HL-60/S4 treated with phorbol 12-myristate 13-acetate at 8.2 ng/mL for 4 days and 3 days (cell line): Measurements from ENCODE around the gene BRD2.
"Not testable (repeated sequence)": the region's sequence is repeated elsewhere in the genome, so short reads cannot be mapped to it uniquely, and the experiment has no call there.

ENCODE experiments used
- in situ Hi-C: fragments of 300-500 bp; cut with MboI; formaldehyde crosslinking; loops from 2 replicates; pipeline ENCODE4 v1.15.0; 2022; ENCODE audit warnings: low sequenced_read_pairs

BRD2 gene

DNA sequence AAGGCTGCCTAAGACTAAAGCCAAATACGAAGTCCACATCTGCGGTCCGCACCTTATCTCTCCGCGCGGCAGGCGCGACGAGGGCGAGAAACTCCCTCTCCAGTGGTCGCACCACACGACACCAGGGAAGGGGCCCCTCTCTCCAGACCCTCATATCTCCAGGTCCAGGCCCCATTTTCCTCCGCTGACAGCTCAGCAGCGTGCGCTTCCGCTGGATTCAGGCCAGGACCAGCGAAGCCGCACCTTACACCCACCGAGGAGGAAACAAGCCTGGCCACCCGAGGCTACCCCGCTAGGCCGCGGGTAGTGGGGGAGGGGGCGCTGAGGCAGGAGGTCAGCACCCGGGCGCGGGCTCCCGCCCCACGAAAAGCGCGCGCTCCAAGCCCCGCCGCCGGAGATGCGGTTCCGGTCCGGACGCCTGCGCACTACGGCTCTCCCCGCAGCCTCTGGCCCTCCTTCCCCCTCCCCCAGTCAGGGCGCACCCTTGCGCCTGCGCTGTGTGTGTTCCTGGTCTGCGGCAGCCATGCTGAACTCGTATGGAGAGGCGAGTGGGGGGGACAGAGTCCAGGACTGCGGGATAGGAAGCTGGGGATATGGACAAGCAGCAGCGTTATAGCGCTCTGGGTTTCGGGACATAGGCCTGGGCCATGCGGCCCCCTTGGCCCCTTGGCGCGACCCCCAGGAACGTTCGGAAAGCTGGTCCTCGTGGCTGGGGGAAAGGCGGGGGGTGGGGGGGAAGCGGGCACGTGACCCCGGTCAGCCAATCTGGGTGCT, at the start of gene BRD2:
TSS of gene BRD2 (plus strand) at position 502 of the 774 bp plus-strand sequence. CDS start 4,305 bp downstream, outside the sequence.
- in situ Hi-C loops, result no loop called here

- in situ Hi-C loops, result no loop called here
Measured at GRCh38 chr6:32920715-32921114, 47.7 kb upstream of the BRD2 start.

DNA sequence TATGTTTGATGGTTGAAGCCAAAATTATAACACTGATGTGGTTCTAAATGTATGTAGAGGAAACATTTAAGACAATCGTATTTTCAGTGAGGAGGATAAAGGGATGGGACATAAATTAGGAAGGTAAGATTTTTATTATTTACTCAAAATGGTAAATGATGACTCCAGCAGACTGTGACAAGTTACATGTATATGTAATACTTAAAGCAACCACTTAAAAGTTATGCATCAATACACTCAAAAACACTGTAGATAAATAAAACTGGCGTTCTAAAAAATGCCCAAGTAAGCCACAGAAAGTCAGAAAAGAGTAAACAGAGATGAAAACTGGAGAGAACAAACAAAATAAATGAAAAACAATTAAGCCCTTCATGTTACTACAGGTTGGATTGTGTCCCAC, 46.3 kb upstream of the BRD2 start:
- in situ Hi-C loops, result no loop called here

DNA sequence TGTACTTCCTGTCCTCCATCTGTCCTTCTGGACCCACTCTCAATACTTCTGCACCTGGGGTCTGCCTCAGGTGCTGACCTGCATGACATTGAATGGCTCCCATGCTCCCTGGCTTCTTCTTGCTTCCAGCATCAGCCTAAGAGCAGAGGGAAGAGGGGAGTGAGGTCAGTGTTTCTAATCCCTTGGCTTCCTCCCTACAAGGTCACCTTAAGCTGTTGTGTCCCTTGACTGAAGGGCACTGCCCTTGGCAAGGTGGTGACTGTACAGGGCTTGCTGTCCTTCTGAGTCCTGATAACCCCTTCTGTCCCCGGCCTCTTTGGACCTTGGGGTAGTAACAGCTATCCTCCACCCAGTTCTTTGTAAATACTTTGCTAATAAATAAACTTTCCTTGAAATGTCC, 37.2 kb upstream of the BRD2 start:
- in situ Hi-C loops, result no loop called here

GRCh38 chr6:32932132-32932868, 36.1 kb upstream of the BRD2 start:
- in situ Hi-C loops, result no loop called here

DNA sequence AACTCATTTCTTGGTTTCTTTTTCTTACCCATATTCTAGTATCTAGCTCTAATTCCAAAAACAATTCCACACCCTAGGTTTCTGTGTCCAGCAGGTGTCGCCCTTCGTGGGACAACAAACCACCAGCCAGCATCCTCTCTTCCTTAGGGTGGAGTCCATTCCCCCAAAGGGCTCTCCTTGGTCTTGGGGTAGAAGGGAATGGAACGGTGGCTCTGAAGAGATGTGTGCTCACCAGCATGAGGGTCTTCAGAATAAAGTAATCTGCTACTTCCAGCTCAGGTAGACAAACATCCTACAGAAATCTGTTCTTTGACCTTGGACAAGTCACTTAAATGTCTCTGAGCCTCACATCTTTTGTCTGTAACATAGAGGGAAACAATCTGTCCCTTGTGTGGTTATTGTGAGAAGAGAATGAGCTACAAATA, 34.7 kb upstream of the BRD2 start:
- in situ Hi-C loops, result no loop called here

DNA sequence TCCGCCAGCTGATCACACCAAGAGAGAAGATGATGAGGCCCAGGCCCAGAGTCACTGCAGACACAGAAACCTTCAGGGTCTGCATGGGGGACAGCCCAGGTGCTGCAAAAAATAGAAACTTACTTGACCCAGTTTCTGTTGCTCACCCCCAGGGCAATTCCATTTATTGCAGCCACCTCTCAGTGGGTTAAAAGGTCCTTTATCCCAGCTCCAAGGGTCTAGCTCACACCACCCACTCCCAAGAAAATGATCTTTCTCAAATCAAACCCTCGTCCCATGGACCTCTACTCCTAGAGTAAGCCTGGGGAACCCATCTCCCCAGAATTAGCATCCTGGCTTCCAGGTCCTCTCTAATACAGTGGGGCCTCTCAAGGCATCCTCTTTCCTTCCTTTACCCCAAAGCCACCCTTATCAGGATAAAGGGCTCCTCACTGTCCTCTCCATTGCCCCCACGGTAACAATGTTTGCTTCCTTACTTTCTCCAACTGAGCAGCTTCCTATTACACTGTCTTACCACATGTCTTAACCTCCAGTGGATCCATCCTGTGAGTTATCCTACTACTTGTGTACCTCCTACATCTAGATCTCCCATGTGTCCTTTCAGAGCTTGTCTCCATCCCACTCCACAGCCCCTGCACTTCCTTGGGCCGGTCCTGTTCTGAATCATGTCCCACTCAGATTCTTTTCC, 32.7 kb upstream of the BRD2 start:
- in situ Hi-C loops, result no loop called here

DNA sequence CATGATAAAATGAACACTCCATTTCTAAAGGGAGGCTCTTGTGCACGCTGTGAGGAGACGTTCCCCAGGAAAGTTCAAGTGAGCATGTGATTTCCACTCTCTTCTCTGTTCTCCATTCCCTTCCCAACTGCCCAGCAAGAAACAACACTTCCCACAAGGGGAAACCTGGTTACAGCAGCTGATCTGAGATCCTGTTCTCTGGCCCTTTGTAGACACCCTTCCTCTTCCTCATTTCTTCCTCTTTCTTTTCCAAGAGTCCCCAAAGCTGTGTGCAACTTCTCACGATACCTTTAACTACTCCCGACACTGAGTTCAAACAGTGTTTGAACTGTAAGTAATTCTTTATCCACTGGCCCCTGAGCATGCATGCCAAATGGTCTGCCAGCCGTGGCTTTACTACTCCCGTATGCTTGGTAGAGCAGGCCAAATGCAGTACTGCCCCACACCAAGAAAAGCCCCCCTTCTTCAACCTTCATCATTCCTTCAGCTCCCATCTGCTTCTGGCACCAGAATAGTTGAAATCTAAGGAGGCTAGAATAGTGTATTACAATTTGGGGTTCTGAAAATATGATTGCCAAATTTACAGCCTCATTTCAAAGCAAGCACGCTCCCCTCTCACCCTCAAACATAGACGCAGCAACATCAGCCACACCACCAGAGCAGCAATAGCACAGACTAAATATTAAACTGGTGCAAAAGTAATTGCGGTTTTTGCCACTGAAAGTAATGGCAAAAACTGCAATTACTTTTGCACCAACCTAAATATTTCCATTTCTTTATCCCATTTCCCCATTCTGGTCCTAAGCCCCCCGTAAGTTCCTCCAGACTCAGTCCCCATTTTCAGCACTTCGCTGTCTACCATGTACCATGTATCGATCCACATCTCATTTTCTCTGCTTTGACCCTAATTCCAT, 31.9 kb upstream of the BRD2 start:
- in situ Hi-C loops, result no loop called here

GRCh38 chr6:32937230-32937633, 31.2 kb upstream of the BRD2 start:
- in situ Hi-C loops, result no loop called here

- in situ Hi-C loops, result no loop called here
Measured at GRCh38 chr6:32938494-32938893, 29.9 kb upstream of the BRD2 start.

GRCh38 chr6:32940656-32941213, 27.7 kb upstream of the BRD2 start, which contains the start of gene HLA-DMB:
Gene HLA-DMB (minus strand): TSS chr6:32941028. CDS start chr6:32940807, 221 bp downstream.
- in situ Hi-C loops, result no loop called here

GRCh38 chr6:32941214-32941768, 27.1 kb upstream of the BRD2 start:
- in situ Hi-C loops, result no loop called here

GRCh38 chr6:32942555-32943123, 25.8 kb upstream of the BRD2 start:
- in situ Hi-C loops, result not testable (repeated sequence)

DNA sequence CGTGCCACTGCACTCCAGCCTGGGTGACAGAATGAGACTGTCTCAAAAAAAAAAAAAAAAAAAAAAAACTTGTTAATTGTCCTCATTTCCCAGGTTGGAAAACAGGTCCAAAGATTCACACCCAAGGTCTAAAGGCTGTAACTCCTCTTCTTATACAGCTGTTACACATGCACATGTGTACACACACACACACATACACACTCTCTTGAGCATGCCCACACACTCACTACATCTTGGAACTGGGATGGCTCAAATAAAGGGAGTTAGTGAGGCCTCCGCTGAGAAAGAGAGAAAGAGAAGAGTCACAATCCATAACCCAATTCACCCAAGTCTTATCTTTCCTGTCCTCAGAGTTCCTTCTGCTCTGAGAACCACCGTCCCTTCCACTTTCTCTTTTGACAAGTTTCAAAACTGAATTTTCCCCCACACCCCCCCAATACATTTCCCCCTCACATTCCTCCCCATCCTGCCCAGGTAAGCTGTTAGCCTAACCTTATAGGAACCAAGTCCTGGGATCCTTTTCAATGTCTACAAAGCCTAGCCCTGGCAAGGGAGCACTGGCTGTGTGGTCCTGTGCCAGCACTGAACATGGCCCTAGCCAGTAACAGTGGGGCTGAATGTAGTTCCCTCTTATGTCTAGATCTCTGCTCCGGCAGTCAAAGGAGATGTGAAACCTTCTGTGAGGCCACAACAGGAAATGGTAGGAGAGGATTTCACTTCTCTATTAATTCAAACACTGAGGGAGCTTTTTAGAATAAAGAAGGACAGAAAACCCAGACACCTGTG, 24.3 kb upstream of the BRD2 start:
- in situ Hi-C loops, result no loop called here

DNA sequence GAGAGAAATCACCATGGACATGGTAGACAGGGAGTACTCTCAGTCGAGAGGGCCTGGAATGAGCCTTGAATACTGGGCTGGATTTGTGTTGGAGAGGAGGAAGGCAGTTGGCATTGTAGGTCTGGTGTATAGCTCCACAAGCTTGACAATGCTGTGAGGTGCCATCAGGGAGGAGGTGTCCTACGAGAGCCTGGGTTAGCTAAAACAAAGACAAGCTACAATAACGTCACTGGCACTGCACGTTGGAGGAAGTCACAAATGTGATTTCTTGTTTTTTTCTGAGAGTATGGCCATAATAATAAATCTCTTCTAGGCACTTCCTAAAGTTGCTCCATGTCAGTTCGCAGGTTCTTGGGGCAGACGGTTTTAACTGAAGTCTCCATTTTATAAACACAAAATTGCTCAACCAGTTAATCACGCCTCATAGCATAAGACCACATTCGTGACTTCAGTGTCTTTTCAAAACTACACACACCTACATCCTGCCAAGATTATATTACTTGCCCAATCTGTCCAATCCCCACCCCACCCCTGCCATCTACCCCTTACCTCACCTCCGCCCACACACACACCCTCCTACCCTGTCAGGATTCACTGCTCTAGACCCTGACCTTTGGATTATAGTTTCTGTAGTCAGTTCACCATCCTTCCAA, 23.2 kb upstream of the BRD2 start:
- in situ Hi-C loops, result no loop called here

DNA sequence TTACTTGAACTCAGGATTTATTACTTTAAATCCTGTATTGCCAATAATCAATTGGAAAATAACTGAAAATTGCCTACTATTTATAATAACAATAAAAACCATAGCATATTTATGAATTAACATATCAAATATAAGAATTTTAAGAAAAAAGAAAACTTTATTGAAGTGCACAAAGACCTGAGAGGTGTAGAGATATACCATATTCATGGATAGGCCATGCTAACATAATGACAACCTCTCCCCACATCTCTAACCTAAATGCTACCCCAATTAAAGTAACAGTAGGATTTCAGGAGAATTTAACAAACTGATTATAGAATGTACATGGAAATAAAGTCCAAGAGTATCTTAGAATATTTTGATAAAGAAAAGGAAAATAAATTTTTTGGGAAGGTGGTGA, 22.4 kb upstream of the BRD2 start:
- in situ Hi-C loops, result no loop called here

DNA sequence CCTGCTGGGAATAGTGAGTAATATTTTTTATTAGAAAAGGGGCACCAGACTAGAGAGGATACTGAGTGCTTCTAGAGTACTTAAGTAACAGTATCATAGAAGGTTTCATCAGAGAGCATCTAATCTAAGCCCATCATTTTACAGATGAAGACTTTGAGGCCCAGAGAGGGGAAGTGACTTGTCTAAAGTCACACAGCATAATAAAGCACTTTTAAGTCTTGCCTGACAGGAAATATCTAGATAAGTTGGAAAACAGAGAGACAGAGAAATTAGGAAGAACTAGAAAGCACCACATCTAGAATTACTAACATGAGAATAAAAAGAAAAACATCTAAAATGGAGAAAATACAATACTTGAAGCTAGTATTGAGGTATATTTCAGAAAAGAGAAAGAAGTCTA, 21.5 kb upstream of the BRD2 start:
- in situ Hi-C loops, result no loop called here
